ENCODE results near the gene GRK5. TPM values are rescaled to one million over a fixed set of nuclear protein-coding genes. Genes with fewer than 3 reads are reported as not detected.

Gene GRK5
- total RNA-seq, 3 donors from 2014 or later (not counting 1 experiment from before 2014, with no cell fraction given): 37.6 to 54.3 (median 47.9) TPM

DNA sequence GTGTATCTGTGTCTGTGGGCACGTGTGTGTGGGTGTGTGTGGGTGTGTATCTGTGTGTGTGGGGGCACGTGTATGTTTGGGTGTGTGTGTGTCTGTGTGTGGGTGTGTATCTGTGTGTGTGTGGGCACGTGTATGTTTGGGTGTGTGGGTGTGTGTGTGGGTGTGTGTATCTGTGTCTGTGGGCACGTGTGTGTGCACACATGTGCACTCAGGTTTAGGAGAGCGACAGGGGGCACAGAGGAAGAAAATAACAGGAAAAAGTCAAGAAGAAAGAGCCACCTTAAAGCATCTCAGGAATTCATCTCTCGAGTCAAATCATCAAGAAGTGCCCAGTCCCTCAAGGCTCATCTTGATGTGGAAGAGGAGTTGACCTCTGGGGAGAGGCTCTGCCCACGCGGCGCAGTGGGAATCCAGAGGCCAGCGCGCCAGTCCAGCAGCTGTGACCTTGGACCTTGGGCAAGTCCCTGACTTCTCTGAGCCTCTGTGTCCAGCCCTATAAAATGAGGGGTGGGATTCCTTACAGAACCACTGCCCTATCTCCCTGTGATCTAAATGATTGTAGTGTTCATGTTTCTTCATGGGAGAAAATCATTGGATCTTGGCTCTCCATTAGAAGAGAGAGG, 187.4 kb downstream of the GRK5 start:
- no peak overlapping the region for H3K4me3 Mint-ChIP-seq
- no peak for TF ChIP-seq CTCF (IDR thresholded peaks at IDR 0.05)

DNA sequence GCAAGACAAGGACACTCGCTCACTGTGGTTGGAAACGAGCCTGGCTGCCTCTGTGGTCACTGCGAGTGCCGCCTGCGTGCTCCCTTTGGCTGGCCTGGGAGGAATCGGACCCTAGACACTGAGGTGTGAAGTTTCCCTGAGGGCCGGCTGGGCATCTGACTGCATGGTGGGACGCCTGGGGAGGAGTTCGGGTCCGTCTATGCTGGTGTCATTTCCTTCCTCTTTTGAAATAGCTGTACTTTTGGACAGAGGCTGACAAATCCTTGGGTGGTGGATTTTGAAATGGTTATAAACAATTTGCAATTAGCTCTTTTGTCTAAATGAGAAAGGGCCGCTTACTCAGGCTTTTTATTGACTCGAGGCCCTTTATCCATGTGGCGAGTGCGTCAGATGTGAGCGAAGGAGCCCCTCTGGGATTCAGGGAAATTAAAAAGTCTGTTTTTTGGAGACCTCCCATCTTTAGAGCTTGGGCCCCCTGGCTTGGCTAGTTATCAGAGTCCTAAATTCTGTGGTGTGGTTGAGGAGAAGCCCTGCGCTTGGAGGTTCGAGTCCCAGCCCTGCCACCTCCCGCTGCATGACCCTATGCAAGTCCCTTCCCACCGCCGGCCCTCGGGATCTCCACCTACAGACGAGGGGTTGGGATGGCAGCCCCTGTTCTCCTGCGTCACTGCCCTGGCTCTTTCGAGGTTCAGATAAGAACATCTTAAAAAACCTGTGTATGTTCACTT, 188.1 kb downstream of the GRK5 start:
- H3K27me3 Mint-ChIP-seq (ENCODE audit: low read depth in 2 of 2): no peaks in the 10 kb centered on the region
- no peaks in the 10 kb centered on the region for H3K9me3 Mint-ChIP-seq
- peak overlapping the region; percentile 49 to 88 for H3K27ac Mint-ChIP-seq
- no peak overlapping the region for H3K4me3 Mint-ChIP-seq
- no peak for TF ChIP-seq CTCF (IDR thresholded peaks at IDR 0.05)
- H3K4me1 Mint-ChIP-seq: peaks cover 20 to 50% of the 10 kb centered on the region in 2 donors
- no peaks in the 10 kb centered on the region for H3K36me3 Mint-ChIP-seq
- Histone ChIP-seq H3K27ac (ENCODE audit: low read length) (peak overlapping the region; percentile 49), H3K9me3 (ENCODE audit: control insufficient read depth, insufficient read depth, low read length) (no peaks in the 10 kb centered on the region), H3K36me3 (ENCODE audit: control insufficient read depth, insufficient read depth, low read length) (no peaks in the 10 kb centered on the region), H3K4me3 (ENCODE audit: low read length) (no peak overlapping the region), H3K4me1 (ENCODE audit: control insufficient read depth, insufficient read depth, low read length) (peaks cover 31% of the 10 kb centered on the region), H3K27me3 (ENCODE audit: control insufficient read depth, insufficient read depth, low read length) (no peaks in the 10 kb centered on the region)
- intact Hi-C loops (cut with micrococcal nuclease): no loop called here
- 66% methylated on average over 24 of the region's 24 CpGs for WGBS (ENCODE audit: insufficient coverage)
- peak; percentile 46 to 64 (median 57) for ATAC-seq
- no peak for DNase-seq

More for the DNA sequence above, 187.4 kb downstream of the GRK5 start:
- Histone ChIP-seq H3K36me3 (ENCODE audit: control insufficient read depth, insufficient read depth, low read length) (no peaks in the 10 kb centered on the region), H3K4me3 (ENCODE audit: low read length) (no peak overlapping the region), H3K27ac (ENCODE audit: low read length) (peak overlapping the region; percentile 49), H3K27me3 (ENCODE audit: control insufficient read depth, insufficient read depth, low read length) (no peaks in the 10 kb centered on the region), H3K9me3 (ENCODE audit: control insufficient read depth, insufficient read depth, low read length) (no peaks in the 10 kb centered on the region), H3K4me1 (ENCODE audit: control insufficient read depth, insufficient read depth, low read length) (peaks cover 31% of the 10 kb centered on the region)
- no peaks in the 10 kb centered on the region for H3K36me3 Mint-ChIP-seq
- ATAC-seq (no peak), DNase-seq (no peak)
- no peaks in the 10 kb centered on the region for H3K9me3 Mint-ChIP-seq
- WGBS (ENCODE audit: insufficient coverage): 86% methylated on average over 9 of the region's 11 CpGs
- peak overlapping the region; percentile 49 to 88 for H3K27ac Mint-ChIP-seq
- intact Hi-C loops (cut with micrococcal nuclease): no loop called here
- peaks cover 26 to 50% of the 10 kb centered on the region in 2 donors for H3K4me1 Mint-ChIP-seq
- no peaks in the 10 kb centered on the region for H3K27me3 Mint-ChIP-seq (ENCODE audit: low read depth in 2 of 2)

- Histone ChIP-seq H3K36me3 (ENCODE audit: control insufficient read depth, insufficient read depth, low read length) (no peaks in the 10 kb centered on the region), H3K4me3 (ENCODE audit: low read length) (no peak overlapping the region), H3K27me3 (ENCODE audit: control insufficient read depth, insufficient read depth, low read length) (no peaks in the 10 kb centered on the region), H3K9me3 (ENCODE audit: control insufficient read depth, insufficient read depth, low read length) (no peaks in the 10 kb centered on the region), H3K27ac (ENCODE audit: low read length) (peak overlapping the region; percentile 49), H3K4me1 (ENCODE audit: control insufficient read depth, insufficient read depth, low read length) (peaks cover 31% of the 10 kb centered on the region)
- no peaks in the 10 kb centered on the region for H3K36me3 Mint-ChIP-seq
- no peak overlapping the region for H3K4me3 Mint-ChIP-seq
- peak overlapping the region; percentile 49 to 88 for H3K27ac Mint-ChIP-seq
- H3K4me1 Mint-ChIP-seq: peaks cover 20 to 45% of the 10 kb centered on the region in 2 donors
- 69% methylated on average over 10 of the region's 10 CpGs for WGBS (ENCODE audit: insufficient coverage)
- no peaks in the 10 kb centered on the region for H3K9me3 Mint-ChIP-seq
- TF ChIP-seq CTCF (IDR thresholded peaks at IDR 0.05): no peak
- intact Hi-C loops (cut with micrococcal nuclease): no loop called here
- ATAC-seq: peak in 1 of 3 donors; percentile 26
- no peaks in the 10 kb centered on the region for H3K27me3 Mint-ChIP-seq (ENCODE audit: low read depth in 2 of 2)
- DNase-seq: no peak
Measured at GRCh38 chr10:119396008-119396708, 188.8 kb downstream of the GRK5 start.

Measured in natural killer cell (primary cell).